DMS53 treated with DMSO at 0.1 percent for 48 hours (cell line): ENCODE data around the gene BCAS3.
"Not testable (repeated sequence)": the region's sequence is repeated elsewhere in the genome, so short reads cannot be mapped to it uniquely, and the experiment has no call there.

Experiments used
- DNase-seq: peaks from one replicate; lab custom pipeline; 2025; ENCODE audit not compliant: unreplicated experiment; lab: John Stamatoyannopoulos, UW

BCAS3 gene

GRCh38 chr17:60782742-60783141, 105.1 kb downstream of the BCAS3 start:
- no peak for DNase-seq

GRCh38 chr17:60790205-60790604, 112.6 kb downstream of the BCAS3 start:
- DNase-seq: no peak

GRCh38 chr17:60792250-60792898, 114.7 kb downstream of the BCAS3 start:
- DNase-seq: no peak

- no peak for DNase-seq
Measured at GRCh38 chr17:60798576-60798975, 120.9 kb downstream of the BCAS3 start.

- no peak for DNase-seq
Measured at GRCh38 chr17:60802377-60802776, 124.7 kb downstream of the BCAS3 start.

GRCh38 chr17:60803059-60803458, 125.4 kb downstream of the BCAS3 start:
- DNase-seq: no peak

GRCh38 chr17:60804831-60805230, 127.2 kb downstream of the BCAS3 start:
- no peak for DNase-seq

GRCh38 chr17:60809421-60809820, 131.8 kb downstream of the BCAS3 start:
- no peak for DNase-seq

GRCh38 chr17:60814941-60815340, 137.3 kb downstream of the BCAS3 start:
- DNase-seq: not testable (repeated sequence)

- DNase-seq: no peak
Measured at GRCh38 chr17:60817192-60817591, 139.5 kb downstream of the BCAS3 start.

- DNase-seq: no peak
Measured at GRCh38 chr17:60819447-60820130, 141.9 kb downstream of the BCAS3 start.

GRCh38 chr17:60823515-60823914, 145.9 kb downstream of the BCAS3 start:
- DNase-seq: no peak

GRCh38 chr17:60825351-60825750, 147.7 kb downstream of the BCAS3 start:
- DNase-seq: no peak

GRCh38 chr17:60827943-60828342, 150.3 kb downstream of the BCAS3 start:
- DNase-seq: no peak

- DNase-seq: no peak
Measured at GRCh38 chr17:60832151-60832585, 154.5 kb downstream of the BCAS3 start.

- no peak for DNase-seq
Measured at GRCh38 chr17:60832631-60833030, 155.0 kb downstream of the BCAS3 start.

- no peak for DNase-seq
Measured at GRCh38 chr17:60840456-60840855, 162.8 kb downstream of the BCAS3 start.

- no peak for DNase-seq
Measured at GRCh38 chr17:60845012-60845411, 167.4 kb downstream of the BCAS3 start.

- DNase-seq: no peak
Measured at GRCh38 chr17:60846175-60846574, 168.5 kb downstream of the BCAS3 start.

GRCh38 chr17:60851181-60851580, 173.5 kb downstream of the BCAS3 start:
- no peak for DNase-seq

GRCh38 chr17:60857556-60858080, 180.0 kb downstream of the BCAS3 start:
- DNase-seq: no peak

GRCh38 chr17:60862482-60862881, 184.8 kb downstream of the BCAS3 start:
- DNase-seq: no peak
